HG03108 (cell line): Measurements from ENCODE around the gene ADGRV1.
"Not testable (repeated sequence)": the region's sequence is repeated elsewhere in the genome, so short reads cannot be mapped to it uniquely, and the experiment has no call there.

Source experiments
- ATAC-seq: cut with Tn5 transposase; IDR thresholded peaks from one replicate; pipeline ENCODE4 v1.9.1; 2021; ENCODE audit warnings: moderate library complexity; ENCODE audit not compliant: unreplicated experiment

ADGRV1 gene

GRCh38 chr5:90549223-90549622 lies 9.4 kb upstream of the ADGRV1 start:
- ATAC-seq: no peak

GRCh38 chr5:90549729-90550275 lies 8.8 kb upstream of the ADGRV1 start:
- ATAC-seq: no peak

- no peak for ATAC-seq
Observed at GRCh38 chr5:90550963-90551362, 7.6 kb upstream of the ADGRV1 start.

GRCh38 chr5:90551376-90551775 lies 7.2 kb upstream of the ADGRV1 start:
- no peak for ATAC-seq

GRCh38 chr5:90553711-90554110 lies 4.9 kb upstream of the ADGRV1 start:
- ATAC-seq: no peak

- no peak for ATAC-seq
Observed at GRCh38 chr5:90554358-90555006, 4.1 kb upstream of the ADGRV1 start.

- ATAC-seq: no peak
Observed at GRCh38 chr5:90555666-90556065, 2.9 kb upstream of the ADGRV1 start.

- no peak for ATAC-seq
Observed at GRCh38 chr5:90557391-90557790, 1.2 kb upstream of the ADGRV1 start.

GRCh38 chr5:90557871-90558270 lies 726 bp upstream of the ADGRV1 start:
- no peak for ATAC-seq

- ATAC-seq: no peak
Observed at GRCh38 chr5:90560771-90561170, 2.2 kb downstream of the ADGRV1 start.

- ATAC-seq: no peak
Observed at GRCh38 chr5:90561766-90562165, 3.2 kb downstream of the ADGRV1 start.

GRCh38 chr5:90562341-90562740 lies 3.7 kb downstream of the ADGRV1 start:
- no peak for ATAC-seq

- ATAC-seq: no peak
Observed at GRCh38 chr5:90563108-90563507, 4.5 kb downstream of the ADGRV1 start.

GRCh38 chr5:90565491-90565890 lies 6.9 kb downstream of the ADGRV1 start:
- no peak for ATAC-seq

GRCh38 chr5:90569084-90569483 lies 10.5 kb downstream of the ADGRV1 start:
- ATAC-seq: no peak

- ATAC-seq: no peak
Observed at GRCh38 chr5:90570034-90570433, 11.4 kb downstream of the ADGRV1 start.

- ATAC-seq: no peak
Observed at GRCh38 chr5:90571147-90571773, 12.7 kb downstream of the ADGRV1 start.

- ATAC-seq: no peak
Observed at GRCh38 chr5:90575712-90576111, 17.1 kb downstream of the ADGRV1 start.

GRCh38 chr5:90576566-90576965 lies 18.0 kb downstream of the ADGRV1 start:
- ATAC-seq: not testable (repeated sequence)

GRCh38 chr5:90579905-90580304 lies 21.3 kb downstream of the ADGRV1 start:
- not testable (repeated sequence) for ATAC-seq

- ATAC-seq: no peak
Observed at GRCh38 chr5:90581956-90582355, 23.4 kb downstream of the ADGRV1 start.

GRCh38 chr5:90585337-90585986 lies 26.9 kb downstream of the ADGRV1 start:
- no peak for ATAC-seq
